Loucy (cell line): ENCODE results near the gene USP25.

Source experiments
- H2AFZ ChIP-seq: fragments of 200-600 bp; sonication (generic); 2 replicates; pipeline ENCODE4 v1.6.0; 2016; ENCODE audit warnings: antibody characterized with exemption, mild to moderate bottlenecking, low read length, moderate library complexity
- H3F3A ChIP-seq: fragments of 200-600 bp; 2 replicates; pipeline ENCODE4 v1.6.0; 2016; ENCODE audit warnings: antibody characterized with exemption, low read depth, mild to moderate bottlenecking
- H3K27me3 ChIP-seq: fragments of 200-600 bp; sonication (generic); 2 replicates; pipeline ENCODE4 v1.6.1; 2014; ENCODE audit warnings: low read length, mild to moderate bottlenecking; ENCODE audit not compliant: insufficient read depth, poor library complexity, severe bottlenecking
- H3K36me3 ChIP-seq: fragments of 200-600 bp; sonication (generic); 2 replicates; pipeline ENCODE4 v1.6.1; 2016; ENCODE audit warnings: low read length; ENCODE audit not compliant: insufficient read depth
- H3K4me1 ChIP-seq: fragments of 200-600 bp; sonication (generic); 2 replicates; pipeline ENCODE4 v1.5.1; 2014; ENCODE audit warnings: low read length, mild to moderate bottlenecking; ENCODE audit not compliant: insufficient read depth, poor library complexity, severe bottlenecking
- H3K4me2 ChIP-seq: fragments of 200-600 bp; sonication (generic); 2 replicates; pipeline ENCODE4 v1.6.0; 2014; ENCODE audit warnings: antibody characterized with exemption, low read length, low read depth, mild to moderate bottlenecking; ENCODE audit not compliant: poor library complexity, severe bottlenecking
- H3K4me3 ChIP-seq: fragments of 200-600 bp; sonication (generic); 2 replicates; pipeline ENCODE4 v1.5.1; 2014; ENCODE audit warnings: low read length, mild to moderate bottlenecking, mixed read lengths; ENCODE audit not compliant: poor library complexity, severe bottlenecking
- H3K79me2 ChIP-seq: fragments of 200-600 bp; sonication (generic); 2 replicates; pipeline ENCODE4 v1.6.1; 2014; ENCODE audit warnings: low read length; ENCODE audit not compliant: insufficient read depth
- H3K9ac ChIP-seq: fragments of 200-600 bp; sonication (generic); 2 replicates; pipeline ENCODE4 v1.6.0; 2014; ENCODE audit warnings: mild to moderate bottlenecking, low read depth, low read length, moderate library complexity; ENCODE audit not compliant: poor library complexity, severe bottlenecking
- H3K9me2 ChIP-seq: fragments of 200-600 bp; sonication (generic); replicated peaks from 2 replicates; pipeline ENCODE4 v1.6.1; 2016; ENCODE audit warnings: low read depth, low read length, mixed read lengths
- H3K9me3 ChIP-seq: fragments of 200-600 bp; sonication (generic); 2 replicates; pipeline ENCODE4 v1.6.1; 2014; ENCODE audit warnings: mild to moderate bottlenecking, antibody characterized with exemption, low read length, low read depth; ENCODE audit not compliant: insufficient read depth
- H4K20me1 ChIP-seq: fragments of 200-600 bp; sonication (generic); 2 replicates; pipeline ENCODE4 v1.6.0; 2014; ENCODE audit warnings: antibody characterized with exemption, low read length, mild to moderate bottlenecking; ENCODE audit not compliant: insufficient read depth, poor library complexity, severe bottlenecking
- CTCF ChIP-seq: fragments of 200-600 bp; sonication (generic); conservative IDR thresholded peaks from 2 replicates; pipeline ENCODE4 v1.5.1; 2014; ENCODE audit warnings: mild to moderate bottlenecking, antibody characterized with exemption, low read length
- EZH2phosphoT487 ChIP-seq: fragments of 200-600 bp; IDR thresholded peaks from 2 replicates; pipeline ENCODE4 v1.6.1; 2018; ENCODE audit warnings: antibody characterized with exemption, mild to moderate bottlenecking, moderate library complexity, borderline replicate concordance

The USP25 gene

GRCh38 chr21:15793109-15793508, 63.3 kb downstream of the USP25 start:
- Histone ChIP-seq H3K9me3 (no peaks in the 10 kb centered on the region), H4K20me1 (no peaks in the 10 kb centered on the region), H3K9me2 (no peaks in the 10 kb centered on the region), H3K4me1 (peaks cover 11% of the 10 kb centered on the region), H3F3A (no peaks in the 10 kb centered on the region), H3K4me3 (no peak overlapping the region), H2AFZ (no peak overlapping the region), H3K36me3 (no peaks in the 10 kb centered on the region), H3K9ac (no peak overlapping the region), H3K27me3 (no peaks in the 10 kb centered on the region), H3K4me2 (no peak overlapping the region), H3K79me2 (no peaks in the 10 kb centered on the region)
- TF ChIP-seq CTCF, result no peak

- Histone ChIP-seq H3K79me2 (no peaks in the 10 kb centered on the region), H3K4me2 (no peak overlapping the region), H3K9ac (no peak overlapping the region), H3K9me3 (no peaks in the 10 kb centered on the region), H3K9me2 (no peaks in the 10 kb centered on the region), H3K4me1 (peaks cover 11% of the 10 kb centered on the region), H4K20me1 (no peaks in the 10 kb centered on the region), H3K4me3 (no peak overlapping the region), H2AFZ (no peak overlapping the region), H3K36me3 (no peaks in the 10 kb centered on the region), H3F3A (no peaks in the 10 kb centered on the region), H3K27me3 (no peaks in the 10 kb centered on the region)
- TF ChIP-seq CTCF, result no peak
- TF ChIP-seq EZH2phosphoT487, result no peak
Observed at GRCh38 chr21:15793550-15794235, 63.9 kb downstream of the USP25 start.

- TF ChIP-seq CTCF (no peak; the same call in 1 of the 2 replicates), EZH2phosphoT487 (no peak)
Observed at GRCh38 chr21:15794277-15794912, 64.6 kb downstream of the USP25 start.

More at GRCh38 chr21:15794277-15794912, 64.6 kb downstream of the USP25 start:
- no peaks in the 10 kb centered on the region for H3K9me3 ChIP-seq
- H3K9me2 ChIP-seq, result no peaks in the 10 kb centered on the region
- H3K79me2 ChIP-seq, result no peaks in the 10 kb centered on the region
- no peak overlapping the region for H3K4me2 ChIP-seq
- peaks cover 11% of the 10 kb centered on the region for H3K4me1 ChIP-seq
- no peak overlapping the region for H3K4me3 ChIP-seq
- no peaks in the 10 kb centered on the region for H3K27me3 ChIP-seq
- no peak overlapping the region for H2AFZ ChIP-seq
- H4K20me1 ChIP-seq, result no peaks in the 10 kb centered on the region
- no peaks in the 10 kb centered on the region for H3F3A ChIP-seq
- H3K9ac ChIP-seq, result no peak overlapping the region
- H3K36me3 ChIP-seq, result no peaks in the 10 kb centered on the region
